H9 (cell line): ENCODE data around the gene MDGA2. TPM values are rescaled to one million over a fixed set of nuclear protein-coding genes. Genes with fewer than 3 reads are reported as not detected.

Source experiments
- DNase-seq: peaks from one replicate; pipeline ENCODE4 v3.0.0-alpha.2; 2017
- H2AFZ ChIP-seq: one replicate; pipeline ENCODE4 v1.6.1; 2013; ENCODE audit warnings: mild to moderate bottlenecking, low read length, control low read depth, moderate library complexity
- H2AK5ac ChIP-seq: 2 replicates; pipeline ENCODE4 v1.6.1; 2013; ENCODE audit warnings: low read length, control low read depth, mixed read lengths; ENCODE audit not compliant: insufficient read length
- H2BK120ac ChIP-seq: one replicate; pipeline ENCODE4 v1.6.1; 2013; ENCODE audit warnings: low read depth, mild to moderate bottlenecking, low read length, control low read depth, inconsistent platforms; ENCODE audit not compliant: poor library complexity, severe bottlenecking
- H2BK12ac ChIP-seq: 2 replicates; pipeline ENCODE4 v1.6.1; 2013; ENCODE audit warnings: low read length, control low read depth, mixed read lengths, low read depth; ENCODE audit not compliant: insufficient read length
- H2BK15ac ChIP-seq: 2 replicates; pipeline ENCODE4 v1.6.1; 2013; ENCODE audit warnings: low read depth, low read length, control low read depth
- H2BK20ac ChIP-seq: one replicate; pipeline ENCODE4 v1.6.1; 2013; ENCODE audit warnings: low read depth, mild to moderate bottlenecking, low read length, control low read depth, inconsistent platforms; ENCODE audit not compliant: poor library complexity, severe bottlenecking
- H2BK5ac ChIP-seq: 2 replicates; pipeline ENCODE4 v1.6.1; 2013; ENCODE audit warnings: low read length, control low read depth, mixed read lengths; ENCODE audit not compliant: insufficient read length
- H3K14ac ChIP-seq: 2 replicates; pipeline ENCODE4 v1.6.1; 2013; ENCODE audit warnings: low read length, control low read depth; ENCODE audit not compliant: insufficient read depth
- H3K18ac ChIP-seq: 2 replicates; pipeline ENCODE4 v1.6.1; 2013; ENCODE audit warnings: low read depth, mild to moderate bottlenecking, mixed read lengths, low read length, control low read depth; ENCODE audit not compliant: insufficient read length
- H3K23ac ChIP-seq: 2 replicates; pipeline ENCODE4 v1.6.1; 2013; ENCODE audit warnings: low read length, control low read depth, mixed read lengths, low read depth; ENCODE audit not compliant: insufficient read length
- H3K23me2 ChIP-seq: 2 replicates; pipeline ENCODE4 v1.6.1; 2013; ENCODE audit warnings: low read depth, mild to moderate bottlenecking, mixed read lengths, low read length, control low read depth; ENCODE audit not compliant: insufficient read length, poor library complexity, severe bottlenecking
- H3K27ac ChIP-seq: 2 replicates; pipeline ENCODE4 v1.5.1; 2013; ENCODE audit warnings: low read length, control low read depth, mixed read lengths, low read depth; ENCODE audit not compliant: insufficient read length
- H3K27me3 ChIP-seq: 2 replicates; pipeline ENCODE4 v1.6.1; 2013; ENCODE audit warnings: low read length, control low read depth, inconsistent platforms; ENCODE audit not compliant: insufficient read depth
- H3K4ac ChIP-seq: 2 replicates; pipeline ENCODE4 v1.6.1; 2013; ENCODE audit warnings: low read depth, mild to moderate bottlenecking, control low read depth, inconsistent platforms, low read length, moderate library complexity
- H3K4me1 ChIP-seq: 2 replicates; pipeline ENCODE4 v1.6.1; 2013; ENCODE audit warnings: low read length, control low read depth, inconsistent platforms; ENCODE audit not compliant: insufficient read depth
- H3K4me2 ChIP-seq: 2 replicates; pipeline ENCODE4 v1.6.1; 2013; ENCODE audit warnings: low read length, control low read depth, mixed read lengths; ENCODE audit not compliant: insufficient read length, insufficient read depth
- H3K56ac ChIP-seq: 2 replicates; pipeline ENCODE4 v1.6.1; 2013; ENCODE audit warnings: low read depth, mild to moderate bottlenecking, mixed read lengths, low read length, control low read depth; ENCODE audit not compliant: insufficient read length
- H3K79me1 ChIP-seq: 2 replicates; pipeline ENCODE4 v1.6.1; 2013; ENCODE audit warnings: low read depth, mild to moderate bottlenecking, moderate library complexity, low read length, control low read depth, inconsistent platforms; ENCODE audit not compliant: insufficient read depth, poor library complexity, severe bottlenecking
- H3K79me2 ChIP-seq: 2 replicates; pipeline ENCODE4 v1.6.1; 2013; ENCODE audit warnings: low read length, control low read depth, inconsistent platforms; ENCODE audit not compliant: insufficient read depth
- H3K9ac ChIP-seq: 2 replicates; pipeline ENCODE4 v1.6.1; 2013; ENCODE audit warnings: low read length, control low read depth, mixed read lengths; ENCODE audit not compliant: insufficient read length; ENCODE audit errors: extremely low read depth
- H3K9me3 ChIP-seq: one replicate; pipeline ENCODE4 v1.6.1; 2013; ENCODE audit warnings: low read depth, low read length, inconsistent platforms; ENCODE audit not compliant: control insufficient read depth
- H3T11ph ChIP-seq: one replicate; pipeline ENCODE4 v1.6.1; 2013; ENCODE audit warnings: mild to moderate bottlenecking, low read length, control low read depth, inconsistent platforms
- H4K20me1 ChIP-seq: one replicate; pipeline ENCODE4 v1.6.1; 2013; ENCODE audit not compliant: control insufficient read depth, insufficient read length, insufficient read depth
- H4K5ac ChIP-seq: 2 replicates; pipeline ENCODE4 v1.6.1; 2013; ENCODE audit warnings: low read depth, mild to moderate bottlenecking, mixed read lengths, low read length, control low read depth; ENCODE audit not compliant: insufficient read length
- H4K8ac ChIP-seq: replicated peaks from 2 replicates; pipeline ENCODE4 v1.6.1; 2013; ENCODE audit warnings: low read length, control low read depth, mixed read lengths, low read depth; ENCODE audit not compliant: insufficient read length
- H4K91ac ChIP-seq: 2 replicates; pipeline ENCODE4 v1.6.1; 2013; ENCODE audit warnings: low read depth, mild to moderate bottlenecking, moderate library complexity, mixed read lengths, low read length, control low read depth; ENCODE audit not compliant: insufficient read length
- H3K27ac Mint-ChIP-seq, 3 experiments: 2 replicates in 2 of 3; 3 replicates in 1 of 3; pipeline ENCODE4 v1.8.0; 2020 to 2021; ENCODE audit warnings: mixed read lengths in 3 of 3, mild to moderate bottlenecking in 1 of 3, moderate library complexity in 1 of 3
- H3K27me3 Mint-ChIP-seq: 2 replicates; pipeline ENCODE4 v1.8.0; 2021; ENCODE audit warnings: low read depth, mild to moderate bottlenecking, moderate library complexity, mixed read lengths
- H3K36me3 Mint-ChIP-seq, 3 experiments: 2 replicates in 2 of 3; 3 replicates in 1 of 3; pipeline ENCODE4 v1.8.0; 2020 to 2021; ENCODE audit warnings: low read depth in 3 of 3, mixed read lengths in 3 of 3; ENCODE audit not compliant: insufficient read depth in 1 of 3
- H3K4me1 Mint-ChIP-seq, 2 experiments: 2 replicates each; pipeline ENCODE4 v1.8.0; 2020; ENCODE audit warnings: mixed read lengths in 2 of 2
- H3K4me3 Mint-ChIP-seq, 2 experiments: 2 replicates in 1 of 2; 3 replicates in 1 of 2; pipeline ENCODE4 v1.8.0; 2020 to 2021; ENCODE audit warnings: mild to moderate bottlenecking in 2 of 2, mixed read lengths in 2 of 2, moderate library complexity in 1 of 2
- H3K9me3 Mint-ChIP-seq, 2 experiments: 2 replicates in 1 of 2; 3 replicates in 1 of 2; pipeline ENCODE4 v1.8.0; 2020; ENCODE audit warnings: mild to moderate bottlenecking in 2 of 2, mixed read lengths in 2 of 2, moderate library complexity in 1 of 2
- CTCF ChIP-seq: fragments of 200-600 bp; sonication (generic); conservative IDR thresholded peaks from 3 replicates; pipeline ENCODE4 v1.8.0; 2021; ENCODE audit warnings: antibody characterized with exemption, mild to moderate bottlenecking
- WGBS: extraction: QIAGEN DNeasy Blood & Tissue Kit; methylation state at CpG from one replicate; pipeline ENCODE4 v1.1.7; 2013; ENCODE audit warnings: missing lambda C conversion rate, low lambda C conversion rate, mixed read lengths; ENCODE audit not compliant: insufficient read length; ENCODE audit errors: extremely low coverage; 5-methylcytosine and 5-hydroxymethylcytosine counted together
- total RNA-seq: library from RNA; stranded (reverse); gene quantifications from 2 replicates; pipeline ENCODE4 v1.2.1, GENCODE V29; 2021

Gene MDGA2
- total RNA-seq, 1 experiment from 2014 or later: 1.9 TPM

- Histone ChIP-seq H2BK120ac (no peak overlapping the region), H4K20me1 (no peaks in the 10 kb centered on the region), H3K79me1 (no peaks in the 10 kb centered on the region), H3K27ac (no peak overlapping the region), H2BK20ac (no peak overlapping the region), H2BK12ac (no peak overlapping the region), H4K8ac (no peak overlapping the region), H3K14ac (no peak overlapping the region), H3K79me2 (no peaks in the 10 kb centered on the region), H2BK5ac (no peak overlapping the region), H4K91ac (no peak overlapping the region), H3K18ac (no peak overlapping the region), H3K9ac (no peak overlapping the region), H2BK15ac (no peak overlapping the region), H3K23me2 (no peaks in the 10 kb centered on the region), H3K4ac (no peak overlapping the region), H3K9me3 (no peaks in the 10 kb centered on the region), H3K27me3 (no peaks in the 10 kb centered on the region), H3T11ph (no peak overlapping the region), H2AFZ (no peak overlapping the region), H4K5ac (no peak overlapping the region), H3K4me1 (no peaks in the 10 kb centered on the region), H3K23ac (no peak overlapping the region), H2AK5ac (no peak overlapping the region), H3K4me2 (no peak overlapping the region), H3K56ac (no peak overlapping the region)
- no peaks in the 10 kb centered on the region for H3K27me3 Mint-ChIP-seq
- no peak overlapping the region for H3K27ac Mint-ChIP-seq
- H3K36me3 Mint-ChIP-seq: no peaks in the 10 kb centered on the region; a peak in 1 of 7 replicates
- DNase-seq: no peak
- no peak overlapping the region for H3K4me3 Mint-ChIP-seq
- H3K4me1 Mint-ChIP-seq: no peaks in the 10 kb centered on the region
- peaks cover 3 to 7% of the 10 kb centered on the region in 2 experiments; a peak in 3 of 5 replicates for H3K9me3 Mint-ChIP-seq
- WGBS: no CpG with 5 or more reads among the region's 1 CpG
- TF ChIP-seq CTCF: no peak
Measured at GRCh38 chr14:47595552-47595951, 79.9 kb downstream of the MDGA2 start.
